ENCODE results near the gene EHHADH.
A peak's percentile ranks its signal among the peaks of the same experiment; 100 is the strongest.

EHHADH gene

GRCh38 chr3:185172086-185173049 is 81.5 kb downstream of the EHHADH start:
- Histone ChIP-seq H3K9me3 (ENCODE audit: low read depth, low read length) (no peaks in the 10 kb centered on the region), H3K36me3 (ENCODE audit: insufficient read depth, low read length) (no peaks in the 10 kb centered on the region), H3K4me3 (no peak overlapping the region), H3K27ac (no peak overlapping the region), H3K9ac (ENCODE audit: insufficient read length) (no peak overlapping the region)
- DNase-seq (ENCODE audit: low read depth, low spot score) = no peak
- TF ChIP-seq POLR2AphosphoS5 (IDR thresholded peaks at IDR 0.05; ENCODE audit: borderline replicate concordance, low read depth, low read length) = no peak
- no peak for TF ChIP-seq FOXP2 (optimal IDR thresholded peaks at IDR 0.05; ENCODE audit: control extremely low read depth, extremely low read length, insufficient read depth)
- no peak for TF ChIP-seq EZH2 (IDR thresholded peaks at IDR 0.05)

- no peaks in the 10 kb centered on the region for H3K36me3 ChIP-seq (ENCODE audit: insufficient read depth, low read length)
- no peak overlapping the region for H3K9ac ChIP-seq (ENCODE audit: insufficient read length)
- no peak for TF ChIP-seq POLR2AphosphoS5 (IDR thresholded peaks at IDR 0.05; ENCODE audit: borderline replicate concordance, low read depth, low read length)
- no peak for TF ChIP-seq FOXP2 (optimal IDR thresholded peaks at IDR 0.05; ENCODE audit: control extremely low read depth, extremely low read length, insufficient read depth)
- no peak for TF ChIP-seq EZH2 (IDR thresholded peaks at IDR 0.05)
- no peaks in the 10 kb centered on the region for H3K9me3 ChIP-seq (ENCODE audit: low read depth, low read length)
- H3K27ac ChIP-seq = no peak overlapping the region
- no peak for DNase-seq (ENCODE audit: low read depth, low spot score)
- H3K4me3 ChIP-seq = no peak overlapping the region
These were observed 89.2 kb downstream of the EHHADH start for GRCh38 chr3:185164428-185165217.

GRCh38 chr3:185162634-185163033 is 91.2 kb downstream of the EHHADH start:
- H3K36me3 ChIP-seq (ENCODE audit: insufficient read depth, low read length) = no peaks in the 10 kb centered on the region
- H3K27ac ChIP-seq = no peak overlapping the region
- no peak overlapping the region for H3K9ac ChIP-seq (ENCODE audit: insufficient read length)
- no peak for DNase-seq (ENCODE audit: low read depth, low spot score)
- no peak overlapping the region for H3K4me3 ChIP-seq
- H3K9me3 ChIP-seq (ENCODE audit: low read depth, low read length) = no peaks in the 10 kb centered on the region
- no peak for TF ChIP-seq POLR2AphosphoS5 (IDR thresholded peaks at IDR 0.05; ENCODE audit: borderline replicate concordance, low read depth, low read length)

GRCh38 chr3:185161761-185162160 is 92.1 kb downstream of the EHHADH start:
- no peak for TF ChIP-seq POLR2AphosphoS5 (IDR thresholded peaks at IDR 0.05; ENCODE audit: borderline replicate concordance, low read depth, low read length)
- no peak for TF ChIP-seq EZH2 (IDR thresholded peaks at IDR 0.05)
- no peak for TF ChIP-seq FOXP2 (optimal IDR thresholded peaks at IDR 0.05; ENCODE audit: control extremely low read depth, extremely low read length, insufficient read depth)
- no peak overlapping the region for H3K27ac ChIP-seq

GRCh38 chr3:185157347-185157746 is 96.5 kb downstream of the EHHADH start:
- Histone ChIP-seq H3K9ac (ENCODE audit: insufficient read length) (no peak overlapping the region), H3K9me3 (ENCODE audit: low read depth, low read length) (no peaks in the 10 kb centered on the region), H3K27ac (no peak overlapping the region), H3K4me3 (no peak overlapping the region), H3K36me3 (ENCODE audit: insufficient read depth, low read length) (no peaks in the 10 kb centered on the region)
- TF ChIP-seq POLR2AphosphoS5 (IDR thresholded peaks at IDR 0.05; ENCODE audit: borderline replicate concordance, low read depth, low read length) (no peak), FOXP2 (optimal IDR thresholded peaks at IDR 0.05; ENCODE audit: control extremely low read depth, extremely low read length, insufficient read depth) (no peak), EZH2 (IDR thresholded peaks at IDR 0.05) (no peak)
- DNase-seq (ENCODE audit: low read depth, low spot score) = no peak

More at GRCh38 chr3:185161761-185162160, 92.1 kb downstream of the EHHADH start:
- Histone ChIP-seq H3K36me3 (ENCODE audit: insufficient read depth, low read length) (no peaks in the 10 kb centered on the region), H3K4me3 (no peak overlapping the region), H3K9ac (ENCODE audit: insufficient read length) (no peak overlapping the region), H3K9me3 (ENCODE audit: low read depth, low read length) (no peaks in the 10 kb centered on the region)
- DNase-seq (ENCODE audit: low read depth, low spot score) = no peak

- Histone ChIP-seq H3K36me3 (ENCODE audit: insufficient read depth, low read length) (no peaks in the 10 kb centered on the region), H3K27ac (no peak overlapping the region), H3K9me3 (ENCODE audit: low read depth, low read length) (no peaks in the 10 kb centered on the region), H3K4me3 (no peak overlapping the region), H3K9ac (ENCODE audit: insufficient read length) (no peak overlapping the region)
- no peak for DNase-seq (ENCODE audit: low read depth, low spot score)
- TF ChIP-seq EZH2 (IDR thresholded peaks at IDR 0.05) (no peak), FOXP2 (optimal IDR thresholded peaks at IDR 0.05; ENCODE audit: control extremely low read depth, extremely low read length, insufficient read depth) (no peak), POLR2AphosphoS5 (IDR thresholded peaks at IDR 0.05; ENCODE audit: borderline replicate concordance, low read depth, low read length) (no peak)
These were observed 98.2 kb downstream of the EHHADH start for GRCh38 chr3:185155678-185156077.

GRCh38 chr3:185153861-185154629 is 99.8 kb downstream of the EHHADH start:
- no peak for DNase-seq (ENCODE audit: low read depth, low spot score)
- Histone ChIP-seq H3K9me3 (ENCODE audit: low read depth, low read length) (no peaks in the 10 kb centered on the region), H3K9ac (ENCODE audit: insufficient read length) (no peak overlapping the region), H3K36me3 (ENCODE audit: insufficient read depth, low read length) (no peaks in the 10 kb centered on the region), H3K4me3 (no peak overlapping the region; the same call in 1 of the 2 replicates), H3K27ac (peak overlapping the region; percentile 55)
- no peak for TF ChIP-seq FOXP2 (optimal IDR thresholded peaks at IDR 0.05; ENCODE audit: control extremely low read depth, extremely low read length, insufficient read depth)
- TF ChIP-seq EZH2 (IDR thresholded peaks at IDR 0.05) = no peak
- no peak for TF ChIP-seq POLR2AphosphoS5 (IDR thresholded peaks at IDR 0.05; ENCODE audit: borderline replicate concordance, low read depth, low read length)

Measured in SK-N-MC (cell line).